SK-N-SH treated with all-trans-retinoic acid at 6 μM for 48 hours (cell line): ENCODE measurements around the gene SFI1.

ENCODE experiments used
- BACH2 ChIP-seq: fragments of 250-450 bp; sonication (Bioruptor Pico); IDR thresholded peaks from 2 replicates; pipeline ENCODE4 v1.9.0; 2021; ENCODE audit warnings: mild to moderate bottlenecking, borderline replicate concordance
- CSDC2 ChIP-seq: fragments of 250-450 bp; sonication (Bioruptor Pico); IDR thresholded peaks from 2 replicates; pipeline ENCODE4 v1.5.0; 2020; ENCODE audit warnings: mild to moderate bottlenecking, moderate library complexity
- ESRRG ChIP-seq: fragments of 250-450 bp; sonication (Bioruptor Pico); IDR thresholded peaks from 2 replicates; pipeline ENCODE4 v1.6.1; 2021; ENCODE audit warnings: mild to moderate bottlenecking
- SNAI2 ChIP-seq: fragments of 250-450 bp; sonication (Bioruptor Pico); IDR thresholded peaks from 2 replicates; pipeline ENCODE4 v1.5.0; 2020; ENCODE audit warnings: mild to moderate bottlenecking, moderate library complexity
- ZFP3 ChIP-seq: fragments of 250-450 bp; sonication (Bioruptor Pico); IDR thresholded peaks from 2 replicates; pipeline ENCODE4 v1.5.0; 2020; ENCODE audit warnings: mild to moderate bottlenecking, moderate library complexity
- TF ChIP-seq, protein P1 (sequence below): fragments of 250-450 bp; sonication (Bioruptor Pico); IDR thresholded peaks from 2 replicates; pipeline ENCODE4 v1.8.0; 2020; ENCODE audit warnings: mild to moderate bottlenecking, moderate library complexity, borderline replicate concordance

DNA sequence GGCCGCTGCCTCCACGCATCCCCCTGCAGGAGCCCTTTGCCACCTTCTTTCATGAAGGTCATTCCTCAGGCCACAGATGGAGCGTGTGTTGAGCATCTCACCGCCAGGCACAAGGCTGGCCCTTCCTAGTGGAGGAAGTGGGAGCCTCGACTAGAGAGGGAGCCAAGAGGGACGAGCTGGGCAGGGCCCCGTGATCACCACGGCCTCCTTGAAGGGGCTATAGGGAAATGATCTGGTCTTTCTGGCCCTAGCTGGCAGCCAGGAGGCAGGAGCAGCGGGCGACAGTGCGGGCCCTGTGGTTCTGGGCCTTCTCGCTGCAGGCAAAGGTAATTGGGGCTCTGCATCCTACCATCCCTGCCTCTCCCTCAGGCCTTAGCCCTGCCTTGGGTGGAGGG lies 116.6 kb downstream of the SFI1 start:
- TF ChIP-seq, protein P1, sequence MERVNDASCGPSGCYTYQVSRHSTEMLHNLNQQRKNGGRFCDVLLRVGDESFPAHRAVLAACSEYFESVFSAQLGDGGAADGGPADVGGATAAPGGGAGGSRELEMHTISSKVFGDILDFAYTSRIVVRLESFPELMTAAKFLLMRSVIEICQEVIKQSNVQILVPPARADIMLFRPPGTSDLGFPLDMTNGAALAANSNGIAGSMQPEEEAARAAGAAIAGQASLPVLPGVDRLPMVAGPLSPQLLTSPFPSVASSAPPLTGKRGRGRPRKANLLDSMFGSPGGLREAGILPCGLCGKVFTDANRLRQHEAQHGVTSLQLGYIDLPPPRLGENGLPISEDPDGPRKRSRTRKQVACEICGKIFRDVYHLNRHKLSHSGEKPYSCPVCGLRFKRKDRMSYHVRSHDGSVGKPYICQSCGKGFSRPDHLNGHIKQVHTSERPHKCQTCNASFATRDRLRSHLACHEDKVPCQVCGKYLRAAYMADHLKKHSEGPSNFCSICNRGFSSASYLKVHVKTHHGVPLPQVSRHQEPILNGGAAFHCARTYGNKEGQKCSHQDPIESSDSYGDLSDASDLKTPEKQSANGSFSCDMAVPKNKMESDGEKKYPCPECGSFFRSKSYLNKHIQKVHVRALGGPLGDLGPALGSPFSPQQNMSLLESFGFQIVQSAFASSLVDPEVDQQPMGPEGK (CRISPR knock-in tag): no peak
- TF ChIP-seq ESRRG (CRISPR knock-in tag): no peak
- TF ChIP-seq CSDC2 (CRISPR knock-in tag): no peak
- TF ChIP-seq BACH2 (CRISPR knock-in tag): no peak
- no peak for TF ChIP-seq SNAI2 (CRISPR knock-in tag)
- no peak for TF ChIP-seq ZFP3 (CRISPR knock-in tag)
